ENCODE results near the gene GLB1L2. TPM values are rescaled to one million over a fixed set of nuclear protein-coding genes. Genes with fewer than 3 reads are reported as not detected.

The GLB1L2 gene
- polyA plus RNA-seq, 4 donors, result 1.4 to 9.6 (median 4.2) TPM

GRCh38 chr11:134362192-134362901, 30.6 kb downstream of the GLB1L2 start:
- Histone ChIP-seq H3K4me3 (ENCODE audit: low read depth in 1 of 3, low read length in 3 of 3) (no peak overlapping the region), H3K27ac (ENCODE audit: low read depth in 1 of 3, low read length in 2 of 3) (no peak overlapping the region), H3K9me3 (ENCODE audit: control insufficient read depth in 2 of 2, insufficient read depth in 1 of 2, low read depth in 1 of 2, low read length in 1 of 2) (no peaks in the 10 kb centered on the region), H3K4me1 (ENCODE audit: control insufficient read depth in 3 of 3, insufficient read depth in 2 of 3, low read depth in 1 of 3, low read length in 2 of 3) (no peaks in the 10 kb centered on the region), H3K27me3 (ENCODE audit: control insufficient read depth in 3 of 3, insufficient read depth in 3 of 3, low read length in 3 of 3) (no peaks in the 10 kb centered on the region), H3K36me3 (ENCODE audit: control insufficient read depth in 3 of 3, insufficient read depth in 2 of 3, low read depth in 1 of 3, low read length in 3 of 3) (no peaks in the 10 kb centered on the region)
- FAIRE-seq, result no peak
- no peak for DNase-seq
- WGBS, 3 donors, result 89 to 91% (median 89%) methylated on average over 31 to 32 of the region's 32 CpGs

GRCh38 chr11:134363161-134363560, 31.4 kb downstream of the GLB1L2 start:
- no peak overlapping the region for H3K4me3 ChIP-seq (ENCODE audit: low read depth in 1 of 3, low read length in 3 of 3)
- no peaks in the 10 kb centered on the region for H3K4me1 ChIP-seq (ENCODE audit: control insufficient read depth in 3 of 3, insufficient read depth in 2 of 3, low read depth in 1 of 3, low read length in 2 of 3)
- no peaks in the 10 kb centered on the region for H3K36me3 ChIP-seq (ENCODE audit: control insufficient read depth in 3 of 3, insufficient read depth in 2 of 3, low read depth in 1 of 3, low read length in 3 of 3)
- H3K9me3 ChIP-seq (ENCODE audit: control insufficient read depth in 2 of 2, insufficient read depth in 1 of 2, low read depth in 1 of 2, low read length in 1 of 2), result no peaks in the 10 kb centered on the region
- H3K27ac ChIP-seq (ENCODE audit: low read depth in 1 of 3, low read length in 2 of 3), result no peak overlapping the region
- WGBS, 3 donors, result 80 to 88% (median 86%) methylated on average over 9 of the region's 9 CpGs
- no peak for FAIRE-seq
- no peaks in the 10 kb centered on the region for H3K27me3 ChIP-seq (ENCODE audit: control insufficient read depth in 3 of 3, insufficient read depth in 3 of 3, low read length in 3 of 3)
- no peak for DNase-seq

GRCh38 chr11:134363592-134363991, 31.8 kb downstream of the GLB1L2 start:
- no peak for FAIRE-seq
- Histone ChIP-seq H3K27me3 (ENCODE audit: control insufficient read depth in 3 of 3, insufficient read depth in 3 of 3, low read length in 3 of 3) (no peaks in the 10 kb centered on the region), H3K27ac (ENCODE audit: low read depth in 1 of 3, low read length in 2 of 3) (no peak overlapping the region), H3K9me3 (ENCODE audit: control insufficient read depth in 2 of 2, insufficient read depth in 1 of 2, low read depth in 1 of 2, low read length in 1 of 2) (no peaks in the 10 kb centered on the region), H3K36me3 (ENCODE audit: control insufficient read depth in 3 of 3, insufficient read depth in 2 of 3, low read depth in 1 of 3, low read length in 3 of 3) (no peaks in the 10 kb centered on the region), H3K4me1 (ENCODE audit: control insufficient read depth in 3 of 3, insufficient read depth in 2 of 3, low read depth in 1 of 3, low read length in 2 of 3) (no peaks in the 10 kb centered on the region), H3K4me3 (ENCODE audit: low read depth in 1 of 3, low read length in 3 of 3) (no peak overlapping the region)
- 33 to 66% (median 54%) methylated on average over 7 of the region's 7 CpGs for WGBS, 3 donors
- peak in 1 of 2 donors; percentile 7 for DNase-seq

GRCh38 chr11:134364261-134364660, 32.5 kb downstream of the GLB1L2 start:
- no peaks in the 10 kb centered on the region for H3K36me3 ChIP-seq (ENCODE audit: control insufficient read depth in 3 of 3, insufficient read depth in 2 of 3, low read depth in 1 of 3, low read length in 3 of 3)
- H3K27me3 ChIP-seq (ENCODE audit: control insufficient read depth in 3 of 3, insufficient read depth in 3 of 3, low read length in 3 of 3), result no peaks in the 10 kb centered on the region
- FAIRE-seq (no peak), DNase-seq (no peak)
- no peak overlapping the region for H3K4me3 ChIP-seq (ENCODE audit: low read depth in 1 of 3, low read length in 3 of 3)
- H3K4me1 ChIP-seq (ENCODE audit: control insufficient read depth in 3 of 3, insufficient read depth in 2 of 3, low read depth in 1 of 3, low read length in 2 of 3), result no peaks in the 10 kb centered on the region
- H3K27ac ChIP-seq (ENCODE audit: low read depth in 1 of 3, low read length in 2 of 3), result no peak overlapping the region
- WGBS, 3 donors, result 85 to 89% (median 89%) methylated on average over 9 of the region's 9 CpGs
- no peaks in the 10 kb centered on the region for H3K9me3 ChIP-seq (ENCODE audit: control insufficient read depth in 2 of 2, insufficient read depth in 1 of 2, low read depth in 1 of 2, low read length in 1 of 2)

GRCh38 chr11:134365011-134365925, 33.5 kb downstream of the GLB1L2 start:
- no peak for DNase-seq
- Histone ChIP-seq H3K4me3 (ENCODE audit: low read depth in 1 of 3, low read length in 3 of 3) (no peak overlapping the region), H3K27ac (ENCODE audit: low read depth in 1 of 3, low read length in 2 of 3) (no peak overlapping the region), H3K4me1 (ENCODE audit: control insufficient read depth in 3 of 3, insufficient read depth in 2 of 3, low read depth in 1 of 3, low read length in 2 of 3) (no peaks in the 10 kb centered on the region), H3K9me3 (ENCODE audit: control insufficient read depth in 2 of 2, insufficient read depth in 1 of 2, low read depth in 1 of 2, low read length in 1 of 2) (no peaks in the 10 kb centered on the region), H3K36me3 (ENCODE audit: control insufficient read depth in 3 of 3, insufficient read depth in 2 of 3, low read depth in 1 of 3, low read length in 3 of 3) (no peaks in the 10 kb centered on the region), H3K27me3 (ENCODE audit: control insufficient read depth in 3 of 3, insufficient read depth in 3 of 3, low read length in 3 of 3) (no peaks in the 10 kb centered on the region)
- WGBS, 3 donors, result 67 to 86% (median 77%) methylated on average over 21 to 22 of the region's 22 CpGs
- no peak for FAIRE-seq

GRCh38 chr11:134366254-134366653, 34.5 kb downstream of the GLB1L2 start:
- DNase-seq, result no peak
- 78 to 90% (median 81%) methylated on average over 7 of the region's 7 CpGs for WGBS, 3 donors
- H3K9me3 ChIP-seq (ENCODE audit: control insufficient read depth in 2 of 2, insufficient read depth in 1 of 2, low read depth in 1 of 2, low read length in 1 of 2), result no peaks in the 10 kb centered on the region
- H3K27me3 ChIP-seq (ENCODE audit: control insufficient read depth in 3 of 3, insufficient read depth in 3 of 3, low read length in 3 of 3), result no peaks in the 10 kb centered on the region
- H3K36me3 ChIP-seq (ENCODE audit: control insufficient read depth in 3 of 3, insufficient read depth in 2 of 3, low read depth in 1 of 3, low read length in 3 of 3), result peaks cover 0 to 2% (median 0%) of the 10 kb centered on the region in 3 donors
- FAIRE-seq, result no peak
- H3K27ac ChIP-seq (ENCODE audit: low read depth in 1 of 3, low read length in 2 of 3), result no peak overlapping the region
- H3K4me3 ChIP-seq (ENCODE audit: low read depth in 1 of 3, low read length in 3 of 3), result no peak overlapping the region
- H3K4me1 ChIP-seq (ENCODE audit: control insufficient read depth in 3 of 3, insufficient read depth in 2 of 3, low read depth in 1 of 3, low read length in 2 of 3), result no peaks in the 10 kb centered on the region

- H3K27me3 ChIP-seq (ENCODE audit: control insufficient read depth in 3 of 3, insufficient read depth in 3 of 3, low read length in 3 of 3), result no peaks in the 10 kb centered on the region
- no peaks in the 10 kb centered on the region for H3K4me1 ChIP-seq (ENCODE audit: control insufficient read depth in 3 of 3, insufficient read depth in 2 of 3, low read depth in 1 of 3, low read length in 2 of 3)
- WGBS, 3 donors, result 90 to 94% (median 92%) methylated on average over 18 of the region's 18 CpGs
- H3K4me3 ChIP-seq (ENCODE audit: low read depth in 1 of 3, low read length in 3 of 3), result no peak overlapping the region
- FAIRE-seq (no peak), DNase-seq (no peak)
- peaks cover 0 to 2% (median 0%) of the 10 kb centered on the region in 3 donors for H3K36me3 ChIP-seq (ENCODE audit: control insufficient read depth in 3 of 3, insufficient read depth in 2 of 3, low read depth in 1 of 3, low read length in 3 of 3)
- no peak overlapping the region for H3K27ac ChIP-seq (ENCODE audit: low read depth in 1 of 3, low read length in 2 of 3)
- no peaks in the 10 kb centered on the region for H3K9me3 ChIP-seq (ENCODE audit: control insufficient read depth in 2 of 2, insufficient read depth in 1 of 2, low read depth in 1 of 2, low read length in 1 of 2)
Observed at GRCh38 chr11:134367781-134368180, 36.0 kb downstream of the GLB1L2 start.

GRCh38 chr11:134369656-134370525, 38.1 kb downstream of the GLB1L2 start:
- Histone ChIP-seq H3K27me3 (ENCODE audit: control insufficient read depth in 3 of 3, insufficient read depth in 3 of 3, low read length in 3 of 3) (no peaks in the 10 kb centered on the region), H3K36me3 (ENCODE audit: control insufficient read depth in 3 of 3, insufficient read depth in 2 of 3, low read depth in 1 of 3, low read length in 3 of 3) (peaks cover 0 to 2% (median 0%) of the 10 kb centered on the region in 3 donors), H3K4me3 (ENCODE audit: low read depth in 1 of 3, low read length in 3 of 3) (no peak overlapping the region), H3K27ac (ENCODE audit: low read depth in 1 of 3, low read length in 2 of 3) (no peak overlapping the region), H3K4me1 (ENCODE audit: control insufficient read depth in 3 of 3, insufficient read depth in 2 of 3, low read depth in 1 of 3, low read length in 2 of 3) (no peaks in the 10 kb centered on the region), H3K9me3 (ENCODE audit: control insufficient read depth in 2 of 2, insufficient read depth in 1 of 2, low read depth in 1 of 2, low read length in 1 of 2) (no peaks in the 10 kb centered on the region)
- DNase-seq (no peak), FAIRE-seq (no peak)
- WGBS, 3 donors, result 88% methylated on average over 29 to 30 of the region's 30 CpGs
